ENCODE data around the gene PSMD5. TPM values are rescaled to one million over a fixed set of nuclear protein-coding genes. Genes with fewer than 3 reads are reported as not detected.

PSMD5 gene
- total RNA-seq, 1 donor from 2014 or later = 53.3 TPM

GRCh38 chr9:120856700-120857099, 14.0 kb upstream of the PSMD5 start:
- peaks cover 6% of the 10 kb centered on the region for H3K4me1 Mint-ChIP-seq (ENCODE audit: unreplicated experiment)
- H3K9me3 Mint-ChIP-seq (ENCODE audit: unreplicated experiment) = no peaks in the 10 kb centered on the region
- DNase-seq (ENCODE audit: extremely low spot score, unreplicated experiment) = no peak
- H3K36me3 Mint-ChIP-seq (ENCODE audit: unreplicated experiment) = peaks cover 36% of the 10 kb centered on the region
- H3K27me3 Mint-ChIP-seq (ENCODE audit: unreplicated experiment) = no peaks in the 10 kb centered on the region
- TF ChIP-seq CTCF (IDR thresholded peaks at IDR 0.05) = no peak
- no peak overlapping the region for H3K27ac Mint-ChIP-seq (ENCODE audit: unreplicated experiment)
- H3K4me3 Mint-ChIP-seq (ENCODE audit: unreplicated experiment) = no peak overlapping the region

- no peak overlapping the region for H3K4me3 Mint-ChIP-seq (ENCODE audit: unreplicated experiment)
- peaks cover 34% of the 10 kb centered on the region for H3K36me3 Mint-ChIP-seq (ENCODE audit: unreplicated experiment)
- peaks cover 6% of the 10 kb centered on the region for H3K4me1 Mint-ChIP-seq (ENCODE audit: unreplicated experiment)
- no peaks in the 10 kb centered on the region for H3K27me3 Mint-ChIP-seq (ENCODE audit: unreplicated experiment)
- DNase-seq (ENCODE audit: extremely low spot score, unreplicated experiment) = no peak
- TF ChIP-seq CTCF (IDR thresholded peaks at IDR 0.05) = no peak
- no peaks in the 10 kb centered on the region for H3K9me3 Mint-ChIP-seq (ENCODE audit: unreplicated experiment)
- no peak overlapping the region for H3K27ac Mint-ChIP-seq (ENCODE audit: unreplicated experiment)
Observed at GRCh38 chr9:120855827-120856670, 13.3 kb upstream of the PSMD5 start.

GRCh38 chr9:120854596-120855327, 12.0 kb upstream of the PSMD5 start:
- Mint-ChIP-seq H3K36me3 (ENCODE audit: unreplicated experiment) (peaks cover 22% of the 10 kb centered on the region), H3K27me3 (ENCODE audit: unreplicated experiment) (no peaks in the 10 kb centered on the region), H3K9me3 (ENCODE audit: unreplicated experiment) (no peaks in the 10 kb centered on the region), H3K27ac (ENCODE audit: unreplicated experiment) (peak overlapping the region; percentile 66), H3K4me1 (ENCODE audit: unreplicated experiment) (peaks cover 6% of the 10 kb centered on the region), H3K4me3 (ENCODE audit: unreplicated experiment) (no peak overlapping the region)
- TF ChIP-seq CTCF (IDR thresholded peaks at IDR 0.05) = no peak
- DNase-seq (ENCODE audit: extremely low spot score, unreplicated experiment) = no peak

GRCh38 chr9:120853198-120853597, 10.5 kb upstream of the PSMD5 start:
- no peak for DNase-seq (ENCODE audit: extremely low spot score, unreplicated experiment)
- H3K36me3 Mint-ChIP-seq (ENCODE audit: unreplicated experiment) = peaks cover 21% of the 10 kb centered on the region
- no peak overlapping the region for H3K4me3 Mint-ChIP-seq (ENCODE audit: unreplicated experiment)
- no peaks in the 10 kb centered on the region for H3K27me3 Mint-ChIP-seq (ENCODE audit: unreplicated experiment)
- H3K4me1 Mint-ChIP-seq (ENCODE audit: unreplicated experiment) = peaks cover 6% of the 10 kb centered on the region
- TF ChIP-seq CTCF (IDR thresholded peaks at IDR 0.05) = no peak
- peak overlapping the region; percentile 25 for H3K27ac Mint-ChIP-seq (ENCODE audit: unreplicated experiment)
- H3K9me3 Mint-ChIP-seq (ENCODE audit: unreplicated experiment) = no peaks in the 10 kb centered on the region

Data from osteocyte (in vitro differentiated cells).